Thoracic aorta (tissue), 2 donors: Measurements from ENCODE around the gene LYST. TPM values are rescaled to one million over a fixed set of nuclear protein-coding genes. Genes with fewer than 3 reads are reported as not detected.

Source experiments
- ATAC-seq: fragments of 150-250 bp; one replicate; pipeline ENCODE4 v1.8.0; 2017; ENCODE audit warnings: low read depth; ENCODE audit not compliant: insufficient number of reproducible peaks, low FRiP score
- DNase-seq: peaks from one replicate; pipeline ENCODE4 v3.0.0-alpha.2; 2020; ENCODE audit warnings: low spot score
- H3K27ac ChIP-seq, 2 donors: fragments of 200-600 bp; sonication (generic); 1 replicate in 1 of 2; 2 replicates in 1 of 2; pipeline ENCODE4 v1.5.1; 2016; ENCODE audit warnings: mild to moderate bottlenecking in 2 of 2, moderate library complexity in 2 of 2
- H3K27me3 ChIP-seq: fragments of 200-600 bp; sonication (generic); replicated peaks from 2 replicates; pipeline ENCODE4 v1.6.0; 2016; ENCODE audit warnings: mild to moderate bottlenecking; ENCODE audit not compliant: insufficient read depth
- H3K36me3 ChIP-seq: fragments of 200-600 bp; sonication (generic); one replicate; pipeline ENCODE4 v1.5.1; 2016
- H3K4me1 ChIP-seq, 2 donors: fragments of 200-600 bp; sonication (generic); 1 replicate in 1 of 2; 2 replicates in 1 of 2; pipeline versions ENCODE4 v1.5.1 to v1.6.0; 2016; ENCODE audit warnings: low read depth in 2 of 2, mild to moderate bottlenecking in 1 of 2; ENCODE audit not compliant: control insufficient read depth in 1 of 2
- H3K4me3 ChIP-seq: fragments of 200-600 bp; sonication (generic); 2 replicates; pipeline ENCODE4 v1.5.1; 2016; ENCODE audit warnings: mild to moderate bottlenecking
- H3K9me3 ChIP-seq: fragments of 200-600 bp; sonication (generic); 2 replicates; pipeline ENCODE4 v1.5.1; 2016
- total RNA-seq, 2 donors: library from RNA; depleted of rRNA; stranded (reverse); fragments of >200 nt; gene quantifications; one replicate each; pipeline versions ENCODE4 v1.1.0 to v1.2.3, GENCODE V29; 2016
- TF ChIP-seq, protein P1 (sequence below): fragments of 200-600 bp; sonication (generic); IDR thresholded peaks from one replicate; pipeline ENCODE4 v1.5.1; 2019; ENCODE audit warnings: antibody characterized with exemption

The LYST gene
- total RNA-seq, 2 donors from 2014 or later = 32.5 to 32.8 TPM

DNA sequence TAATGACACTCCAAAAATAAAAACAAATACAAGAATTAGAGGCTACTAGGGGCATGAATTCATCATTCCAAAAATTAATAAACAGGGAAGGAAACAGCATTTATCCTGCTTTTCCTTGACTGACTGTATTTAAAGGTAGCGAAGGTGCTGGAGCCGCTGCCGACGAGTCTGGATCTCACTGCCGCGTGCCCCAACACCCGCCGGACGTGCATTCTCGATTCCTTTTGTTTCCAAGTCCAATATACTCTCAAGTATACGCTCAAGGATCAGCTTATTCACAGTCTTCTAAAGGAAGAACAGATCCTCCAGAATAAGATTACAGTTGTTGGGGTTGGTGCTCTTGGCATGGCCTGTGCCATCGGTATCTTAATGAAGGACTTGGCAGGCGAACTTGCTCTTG is 129.0 kb downstream of the LYST start:
- no peak for DNase-seq
- ATAC-seq = no peak
- H3K4me1 ChIP-seq = peaks cover 0 to 10% of the 10 kb centered on the region in 2 donors
- H3K27me3 ChIP-seq = no peaks in the 10 kb centered on the region
- TF ChIP-seq, protein P1, sequence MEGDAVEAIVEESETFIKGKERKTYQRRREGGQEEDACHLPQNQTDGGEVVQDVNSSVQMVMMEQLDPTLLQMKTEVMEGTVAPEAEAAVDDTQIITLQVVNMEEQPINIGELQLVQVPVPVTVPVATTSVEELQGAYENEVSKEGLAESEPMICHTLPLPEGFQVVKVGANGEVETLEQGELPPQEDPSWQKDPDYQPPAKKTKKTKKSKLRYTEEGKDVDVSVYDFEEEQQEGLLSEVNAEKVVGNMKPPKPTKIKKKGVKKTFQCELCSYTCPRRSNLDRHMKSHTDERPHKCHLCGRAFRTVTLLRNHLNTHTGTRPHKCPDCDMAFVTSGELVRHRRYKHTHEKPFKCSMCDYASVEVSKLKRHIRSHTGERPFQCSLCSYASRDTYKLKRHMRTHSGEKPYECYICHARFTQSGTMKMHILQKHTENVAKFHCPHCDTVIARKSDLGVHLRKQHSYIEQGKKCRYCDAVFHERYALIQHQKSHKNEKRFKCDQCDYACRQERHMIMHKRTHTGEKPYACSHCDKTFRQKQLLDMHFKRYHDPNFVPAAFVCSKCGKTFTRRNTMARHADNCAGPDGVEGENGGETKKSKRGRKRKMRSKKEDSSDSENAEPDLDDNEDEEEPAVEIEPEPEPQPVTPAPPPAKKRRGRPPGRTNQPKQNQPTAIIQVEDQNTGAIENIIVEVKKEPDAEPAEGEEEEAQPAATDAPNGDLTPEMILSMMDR = no peak
- H3K4me3 ChIP-seq = no peak overlapping the region
- H3K9me3 ChIP-seq = no peaks in the 10 kb centered on the region
- H3K27ac ChIP-seq = no peak overlapping the region
- H3K36me3 ChIP-seq = peaks cover 4% of the 10 kb centered on the region

DNA sequence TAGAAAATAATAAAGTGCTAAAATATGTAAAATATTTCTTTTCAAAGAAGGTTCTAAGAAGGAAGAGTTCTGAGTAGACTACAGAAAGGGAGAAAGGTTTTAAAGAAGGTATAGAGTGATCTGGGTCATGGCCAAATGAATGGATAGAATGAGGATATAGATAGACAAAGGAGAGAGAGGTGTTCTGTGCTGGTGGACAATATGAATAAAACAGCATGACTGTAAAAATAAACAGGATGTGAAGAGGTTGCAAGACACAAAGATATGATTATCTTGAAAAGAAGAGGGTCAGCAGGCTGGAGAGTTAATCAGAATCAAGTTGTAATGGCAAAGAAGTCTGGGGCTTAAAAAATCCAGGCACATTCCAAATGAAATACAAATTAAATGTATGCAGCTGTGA is 130.4 kb downstream of the LYST start:
- H3K27me3 ChIP-seq = no peaks in the 10 kb centered on the region
- H3K4me1 ChIP-seq = peaks cover 0 to 10% of the 10 kb centered on the region in 2 donors
- H3K27ac ChIP-seq = no peak overlapping the region
- no peak for DNase-seq
- no peaks in the 10 kb centered on the region for H3K9me3 ChIP-seq
- peaks cover 2% of the 10 kb centered on the region for H3K36me3 ChIP-seq
- H3K4me3 ChIP-seq = no peak overlapping the region
- TF ChIP-seq, protein P1 = no peak
- no peak for ATAC-seq

DNA sequence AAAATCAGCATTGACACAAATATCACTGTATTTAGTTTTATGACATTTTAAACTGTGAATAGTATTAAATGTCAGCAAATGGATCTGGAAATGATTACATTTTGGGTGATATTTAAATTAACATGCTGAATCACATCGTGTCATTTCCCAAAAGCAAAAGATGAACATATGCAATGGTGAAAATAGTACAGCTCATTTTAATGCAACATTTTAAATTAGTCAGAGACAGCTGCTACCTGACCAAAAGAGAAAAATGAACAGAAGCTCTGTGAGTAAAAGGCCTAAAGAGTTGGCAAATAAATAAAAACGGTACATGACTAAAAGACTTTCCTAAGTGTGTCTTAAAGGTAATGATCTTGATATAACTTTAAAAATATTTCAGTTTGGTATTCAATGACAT is 131.1 kb downstream of the LYST start:
- H3K4me1 ChIP-seq = peaks cover 0 to 10% of the 10 kb centered on the region in 2 donors
- no peaks in the 10 kb centered on the region for H3K36me3 ChIP-seq
- H3K27me3 ChIP-seq = no peaks in the 10 kb centered on the region

DNA sequence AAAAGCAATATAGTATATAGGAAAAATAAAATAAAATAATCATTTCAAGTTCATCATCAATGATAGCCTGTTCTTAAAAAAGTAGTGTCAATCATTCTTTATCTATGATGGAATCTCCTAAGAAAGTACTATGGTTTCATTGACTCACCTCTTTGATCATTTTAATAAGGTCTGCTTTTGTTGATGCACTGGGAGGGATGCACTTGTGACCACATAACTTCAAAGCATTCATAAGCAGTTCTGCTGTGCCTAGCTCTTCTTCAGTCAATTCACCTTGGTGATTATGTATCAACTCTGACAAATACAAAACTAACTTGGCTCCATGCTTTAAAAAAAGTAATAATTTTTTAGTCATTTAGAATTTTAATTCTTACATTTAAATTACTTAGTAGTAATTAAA is 132.4 kb downstream of the LYST start:
- H3K9me3 ChIP-seq = no peaks in the 10 kb centered on the region
- TF ChIP-seq, protein P1 = no peak
- no peak overlapping the region for H3K4me3 ChIP-seq
- H3K27me3 ChIP-seq = no peaks in the 10 kb centered on the region
- peaks cover 0 to 7% of the 10 kb centered on the region in 2 donors for H3K4me1 ChIP-seq
- no peak overlapping the region for H3K27ac ChIP-seq
- DNase-seq = no peak
- ATAC-seq = no peak
- peaks cover 3% of the 10 kb centered on the region for H3K36me3 ChIP-seq

More for the DNA sequence above, 131.1 kb downstream of the LYST start:
- TF ChIP-seq, protein P1 = no peak
- Histone ChIP-seq H3K4me3 (no peak overlapping the region), H3K27ac (no peak overlapping the region), H3K9me3 (no peaks in the 10 kb centered on the region)
- DNase-seq = no peak
- no peak for ATAC-seq

DNA sequence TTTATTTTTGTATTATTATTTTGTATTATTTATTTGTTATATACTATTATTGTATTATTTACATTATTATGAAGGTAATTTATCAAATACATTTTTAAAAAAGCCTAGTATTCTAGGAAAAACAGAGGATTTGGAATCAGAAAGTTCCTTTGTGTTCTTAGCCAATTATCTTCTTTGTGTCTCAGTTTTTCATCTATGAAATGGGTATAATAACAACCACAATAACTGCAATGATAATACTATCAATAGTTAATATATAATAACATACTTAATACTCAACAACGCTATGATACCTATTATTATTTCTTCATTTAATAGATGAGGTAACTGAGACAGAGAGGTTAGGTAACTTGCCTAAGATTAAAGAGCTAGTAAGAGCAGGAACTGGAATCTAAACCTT is 136.7 kb downstream of the LYST start:
- H3K4me1 ChIP-seq = no peaks in the 10 kb centered on the region
- H3K9me3 ChIP-seq = no peaks in the 10 kb centered on the region
- H3K36me3 ChIP-seq = peaks cover 13% of the 10 kb centered on the region
- ATAC-seq (no peak), DNase-seq (no peak)
- TF ChIP-seq, protein P1 = no peak
- no peak overlapping the region for H3K4me3 ChIP-seq
- H3K27me3 ChIP-seq = no peaks in the 10 kb centered on the region
- H3K27ac ChIP-seq = no peak overlapping the region
